ENCODE results near the gene C2.
A peak's percentile ranks its signal among the peaks of the same experiment; 100 is the strongest.
"Not testable (repeated sequence)": the region's sequence is repeated elsewhere in the genome, so short reads cannot be mapped to it uniquely, and the experiment has no call there.

Gene C2

GRCh38 chr6:31920811-31921210, 6.7 kb upstream of the C2 start:
- in situ Hi-C loops (cut with MboI; ENCODE audit: low sequenced_read_pairs, unreplicated experiment), result no loop called here
- no peak for DNase-seq (ENCODE audit: low spot score)
- TF ChIP-seq CTCF (IDR thresholded peaks at IDR 0.05; ENCODE audit: borderline replicate concordance, control extremely low read depth, extremely low read depth, insufficient read depth, missing control alignments), result no peak

DNA sequence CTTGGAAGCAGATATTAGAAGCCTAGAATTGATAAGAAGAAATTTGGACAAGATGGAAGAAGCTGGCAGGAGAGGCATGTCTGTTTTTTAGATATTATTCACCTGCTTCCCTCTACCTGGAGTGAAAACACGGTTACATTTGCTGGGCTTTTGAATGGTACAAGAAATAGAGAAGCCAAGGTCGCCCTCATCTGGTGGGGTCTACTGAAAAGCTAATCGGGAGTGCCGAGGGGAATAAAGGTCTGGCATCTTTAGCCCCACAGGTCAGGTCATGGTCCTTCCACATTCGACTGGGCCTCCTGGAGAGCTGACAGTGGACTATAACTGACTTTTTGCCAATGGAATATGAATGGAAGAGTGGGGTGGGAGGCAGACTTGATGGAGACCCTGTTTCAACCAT, 4.6 kb upstream of the C2 start:
- in situ Hi-C loops (cut with MboI; ENCODE audit: low sequenced_read_pairs, unreplicated experiment), result no loop called here

DNA sequence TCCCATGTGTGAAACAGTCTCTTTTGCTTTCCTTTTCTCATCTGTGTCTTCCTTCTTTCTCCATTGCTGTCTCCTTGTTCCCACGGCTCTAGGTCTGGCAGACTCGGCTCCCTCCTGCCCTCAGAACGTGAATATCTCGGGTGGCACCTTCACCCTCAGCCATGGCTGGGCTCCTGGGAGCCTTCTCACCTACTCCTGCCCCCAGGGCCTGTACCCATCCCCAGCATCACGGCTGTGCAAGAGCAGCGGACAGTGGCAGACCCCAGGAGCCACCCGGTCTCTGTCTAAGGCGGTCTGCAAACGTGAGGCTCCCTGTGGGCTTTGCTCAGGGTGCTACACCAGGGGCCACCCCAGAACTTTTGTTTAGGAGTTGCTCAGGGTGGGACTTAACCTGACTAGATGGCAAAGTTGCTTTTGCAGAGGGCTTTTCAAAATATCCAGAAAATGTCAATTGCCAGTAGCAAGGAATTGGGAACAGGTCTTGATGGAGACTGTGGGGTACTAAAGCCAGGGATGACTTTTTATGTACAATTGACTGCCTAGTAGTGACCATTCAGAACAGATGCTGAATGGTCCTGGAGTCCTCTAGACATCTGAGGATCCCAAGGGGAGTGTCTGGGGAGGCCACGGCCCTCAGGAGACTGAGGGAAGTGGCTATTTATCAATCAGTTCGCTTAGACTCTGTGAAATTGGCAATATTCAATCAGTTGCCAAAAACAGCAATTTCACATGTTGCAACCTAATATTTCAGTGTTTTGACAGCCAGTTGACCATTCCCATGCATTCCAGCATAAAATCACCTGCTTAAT, 550 bp downstream of the C2 start:
- no peak for DNase-seq (ENCODE audit: low spot score)
- no peak for TF ChIP-seq CTCF (IDR thresholded peaks at IDR 0.05; ENCODE audit: borderline replicate concordance, control extremely low read depth, extremely low read depth, insufficient read depth, missing control alignments)
- in situ Hi-C loops (cut with MboI; ENCODE audit: low sequenced_read_pairs, unreplicated experiment), result no loop called here

More for the DNA sequence above, 4.6 kb upstream of the C2 start:
- DNase-seq (ENCODE audit: low spot score), result no peak
- peak; percentile 11 for TF ChIP-seq CTCF (IDR thresholded peaks at IDR 0.05; ENCODE audit: borderline replicate concordance, control extremely low read depth, extremely low read depth, insufficient read depth, missing control alignments)

- no peak for DNase-seq (ENCODE audit: low spot score)
- no peak for TF ChIP-seq CTCF (IDR thresholded peaks at IDR 0.05; ENCODE audit: borderline replicate concordance, control extremely low read depth, extremely low read depth, insufficient read depth, missing control alignments)
- in situ Hi-C loops (cut with MboI; ENCODE audit: low sequenced_read_pairs, unreplicated experiment), result no loop called here
These were observed 1.1 kb downstream of the C2 start for GRCh38 chr6:31928672-31928939.

- TF ChIP-seq CTCF (IDR thresholded peaks at IDR 0.05; ENCODE audit: borderline replicate concordance, control extremely low read depth, extremely low read depth, insufficient read depth, missing control alignments), result no peak
- no peak for DNase-seq (ENCODE audit: low spot score)
- in situ Hi-C loops (cut with MboI; ENCODE audit: low sequenced_read_pairs, unreplicated experiment), result no loop called here
These were observed 3.4 kb downstream of the C2 start for GRCh38 chr6:31930962-31931361.

GRCh38 chr6:31932137-31932536, 4.6 kb downstream of the C2 start:
- DNase-seq (ENCODE audit: low spot score); in situ Hi-C loops (cut with MboI; ENCODE audit: low sequenced_read_pairs, unreplicated experiment): not testable (repeated sequence)

DNA sequence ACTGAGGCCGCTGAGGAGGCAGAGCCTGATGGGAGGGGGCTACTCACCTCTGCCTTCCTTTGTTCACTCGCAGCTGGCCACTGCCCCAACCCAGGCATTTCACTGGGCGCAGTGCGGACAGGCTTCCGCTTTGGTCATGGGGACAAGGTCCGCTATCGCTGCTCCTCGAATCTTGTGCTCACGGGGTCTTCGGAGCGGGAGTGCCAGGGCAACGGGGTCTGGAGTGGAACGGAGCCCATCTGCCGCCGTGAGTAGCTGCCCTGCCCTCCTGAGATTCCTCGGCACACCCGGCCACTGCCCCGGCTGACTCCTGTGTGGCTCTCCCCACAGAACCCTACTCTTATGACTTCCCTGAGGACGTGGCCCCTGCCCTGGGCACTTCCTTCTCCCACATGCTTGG, 6.0 kb downstream of the C2 start:
- DNase-seq (ENCODE audit: low spot score), result no peak
- no peak for TF ChIP-seq CTCF (IDR thresholded peaks at IDR 0.05; ENCODE audit: borderline replicate concordance, control extremely low read depth, extremely low read depth, insufficient read depth, missing control alignments)
- in situ Hi-C loops (cut with MboI; ENCODE audit: low sequenced_read_pairs, unreplicated experiment), result no loop called here
